HCT116 (cell line): ENCODE measurements around the gene CBLB. TPM values are rescaled to one million over a fixed set of nuclear protein-coding genes. Genes with fewer than 3 reads are reported as not detected.

Source experiments
- ATAC-seq: fragments of 200-7000 bp; cut with Tn5 transposase; 2 replicates; pipeline ENCODE4 v1.9.1; 2020; ENCODE audit warnings: mild to moderate bottlenecking, moderate library complexity
- BruUV-seq: library from RNA; stranded (reverse); fragments of 400-500 nt; replicated peaks from 2 replicates; lab custom pipeline; 2021; lab: Mats Ljungman, UMichigan
- CTCF ChIA-PET: fragments of 300-600 bp; sonication (Branson Sonifier 250); formaldehyde crosslinking; loops from one replicate; lab custom pipeline; 2021; ENCODE audit warnings: antibody characterized with exemption; lab: Charles Lee
- POLR2A ChIA-PET: fragments of 300-600, 350-600 bp; sonication (Branson Sonifier 250); formaldehyde crosslinking; loops from one replicate; lab custom pipeline; 2021; ENCODE audit warnings: antibody characterized with exemption; lab: Charles Lee
- RAD21 ChIA-PET, 2 experiments: fragments of 300-600 bp; sonication (Branson Sonifier 250); formaldehyde crosslinking; loops; one replicate each; lab custom pipeline; 2023; ENCODE audit warnings: low total read pairs in 2 of 2; ENCODE audit not compliant: uncharacterized antibody in 2 of 2, unreplicated experiment in 2 of 2, low non-redundant PET in 1 of 2; lab: Charles Lee
- DNase-seq: peaks from one replicate; pipeline ENCODE4 v3.0.0-alpha.2; 2010; ENCODE audit warnings: low read depth, low spot score
- H2AFZ ChIP-seq: fragments of 200-600 bp; shearing (Covaris generic), sonication (generic); 2 replicates; pipeline ENCODE4 v1.6.1; 2017; ENCODE audit warnings: low read depth, mixed run types, mixed read lengths, antibody characterized with exemption, low read length; ENCODE audit not compliant: poor library complexity, severe bottlenecking
- H3K27ac ChIP-seq: 2 replicates; pipeline ENCODE4 v1.5.1; 2012; ENCODE audit warnings: low read depth, low read length
- H3K27me3 ChIP-seq: fragments of 200-600 bp; sonication (generic); 2 replicates; pipeline ENCODE4 v1.6.1; 2016; ENCODE audit warnings: mixed run types, low read length, mixed read lengths; ENCODE audit not compliant: insufficient read depth
- H3K36me3 ChIP-seq, 2 experiments: fragments of 200-500 bp in 1 of 2; fragments of 200-600 bp in 1 of 2; sonication (Bioruptor generic) in 1 of 2; sonication (generic) in 1 of 2; 2 replicates each; pipeline versions ENCODE4 v1.5.1 to v1.6.1; 2014 to 2016; ENCODE audit warnings: low read length in 2 of 2, inconsistent platforms in 1 of 2, mixed read lengths in 1 of 2, mixed run types in 1 of 2; ENCODE audit not compliant: insufficient read depth in 2 of 2, control insufficient read depth in 1 of 2
- H3K4me1 ChIP-seq, 2 experiments: fragments of 200-600 bp in 1 of 2; sonication (generic) in 1 of 2; 2 replicates each; pipeline versions ENCODE4 v1.5.1 to v1.6.1; 2012 to 2017; ENCODE audit warnings: low read length in 2 of 2, inconsistent platforms in 1 of 2, mild to moderate bottlenecking in 1 of 2, mixed read lengths in 1 of 2, mixed run types in 1 of 2, moderate library complexity in 1 of 2; ENCODE audit not compliant: insufficient read depth in 2 of 2, control insufficient read depth in 1 of 2
- H3K4me2 ChIP-seq: fragments of 200-600 bp; sonication (generic); 2 replicates; pipeline ENCODE4 v1.6.1; 2017; ENCODE audit warnings: mixed run types, low read length, mixed read lengths
- H3K4me3 ChIP-seq, 2 experiments: fragments of 200-600 bp in 1 of 2; sonication (generic) in 1 of 2; replicated peaks in 1 of 2; 2 replicates each; pipeline ENCODE4 v1.5.1; 2011 to 2016; ENCODE audit warnings: low read length in 2 of 2, control low read depth in 1 of 2, low read depth in 1 of 2, mild to moderate bottlenecking in 1 of 2, mixed read lengths in 1 of 2, mixed run types in 1 of 2
- H3K79me2 ChIP-seq: fragments of 200-600 bp; sonication (generic); 2 replicates; pipeline ENCODE4 v1.6.1; 2017; ENCODE audit warnings: mild to moderate bottlenecking, mixed run types, low read length, moderate library complexity, mixed read lengths; ENCODE audit not compliant: insufficient read depth
- H3K9ac ChIP-seq: fragments of 200-600 bp; sonication (generic); 2 replicates; pipeline ENCODE4 v1.6.1; 2016; ENCODE audit warnings: low read length, mixed read lengths
- H3K9me2 ChIP-seq: fragments of 200-600 bp; sonication (generic), shearing (Covaris generic); 2 replicates; pipeline ENCODE4 v1.6.1; 2017; ENCODE audit warnings: mixed run types, mild to moderate bottlenecking, moderate library complexity; ENCODE audit not compliant: insufficient read depth
- H3K9me3 ChIP-seq, 2 experiments: fragments of 200-500 bp in 1 of 2; fragments of 200-600 bp in 1 of 2; sonication (Bioruptor generic) in 1 of 2; sonication (generic) in 1 of 2; 2 replicates each; pipeline ENCODE4 v1.6.1; 2014 to 2017; ENCODE audit warnings: low read length in 2 of 2, mixed read lengths in 2 of 2, inconsistent platforms in 1 of 2, low read depth in 1 of 2, mild to moderate bottlenecking in 1 of 2, mixed run types in 1 of 2, moderate library complexity in 1 of 2; ENCODE audit not compliant: control insufficient read depth in 1 of 2, insufficient read depth in 1 of 2
- H4K20me1 ChIP-seq: fragments of 200-600 bp; sonication (generic), shearing (Covaris generic); 2 replicates; pipeline ENCODE4 v1.6.1; 2017; ENCODE audit warnings: mixed run types, mild to moderate bottlenecking, moderate library complexity; ENCODE audit not compliant: insufficient read depth
- CEBPB ChIP-seq: IDR thresholded peaks from 2 replicates; pipeline ENCODE4 v1.6.1; 2012; ENCODE audit warnings: low read depth
- CTCF ChIP-seq, 3 experiments: fragments of 200-600 bp in 1 of 3; sonication (generic) in 1 of 3; IDR thresholded peaks in 2 of 3; conservative IDR thresholded peaks in 1 of 3; 2 replicates each; pipeline ENCODE4 v1.5.1; 2012 to 2017; ENCODE audit warnings: low read depth in 2 of 3, low read length in 2 of 3, antibody characterized with exemption in 1 of 3, borderline replicate concordance in 1 of 3, control low read depth in 1 of 3, mild to moderate bottlenecking in 1 of 3, mixed read lengths in 1 of 3, mixed run types in 1 of 3, moderate library complexity in 1 of 3; ENCODE audit not compliant: insufficient read depth in 1 of 3
- EGR1 ChIP-seq: IDR thresholded peaks from 2 replicates; pipeline ENCODE4 v1.6.1; 2012; ENCODE audit warnings: low read depth
- ELF1 ChIP-seq: IDR thresholded peaks from 2 replicates; pipeline ENCODE4 v1.6.1; 2012; ENCODE audit warnings: low read depth, borderline replicate concordance
- EZH2 ChIP-seq: fragments of 200-600 bp; sonication (generic); IDR thresholded peaks from 2 replicates; pipeline ENCODE4 v1.6.1; 2017; ENCODE audit warnings: antibody characterized with exemption, mixed run types
- EZH2phosphoT487 ChIP-seq: fragments of 200-600 bp; IDR thresholded peaks from 2 replicates; pipeline ENCODE4 v1.6.1; 2018; ENCODE audit warnings: antibody characterized with exemption, borderline replicate concordance
- JUND ChIP-seq: IDR thresholded peaks from 2 replicates; pipeline ENCODE4 v1.6.1; 2012
- RAD21 ChIP-seq: IDR thresholded peaks from 2 replicates; pipeline ENCODE4 v1.6.1; 2012; ENCODE audit warnings: low read depth, mild to moderate bottlenecking
- SIN3A ChIP-seq: IDR thresholded peaks from 2 replicates; pipeline ENCODE4 v1.6.1; 2012; ENCODE audit warnings: low read depth
- SP1 ChIP-seq: IDR thresholded peaks from 2 replicates; pipeline ENCODE4 v1.6.1; 2012; ENCODE audit warnings: low read depth
- SRF ChIP-seq: IDR thresholded peaks from 2 replicates; pipeline ENCODE4 v1.6.1; 2012; ENCODE audit warnings: low read depth
- YY1 ChIP-seq: IDR thresholded peaks from 2 replicates; pipeline ENCODE4 v1.6.1; 2011; ENCODE audit warnings: low read length, low read depth, moderate library complexity, mild to moderate bottlenecking; ENCODE audit not compliant: insufficient replicate concordance; ENCODE audit errors: extremely low read depth
- ZFX ChIP-seq: fragments of 450-650 bp; IDR thresholded peaks from 2 replicates; pipeline ENCODE4 v1.6.1; 2017
- ZNF274 ChIP-seq: fragments of 200-500 bp; sonication (Bioruptor generic); IDR thresholded peaks from 2 replicates; pipeline ENCODE4 v1.6.1; 2014; ENCODE audit warnings: mild to moderate bottlenecking, low read depth, low read length, inconsistent platforms
- intact Hi-C: fragments of 100-400 bp; cut with micrococcal nuclease; formaldehyde crosslinking; loops from 2 replicates; pipeline ENCODE4 v1.10.0; 2022
- total RNA-seq: library from RNA; stranded (reverse); gene quantifications from one replicate; pipeline ENCODE4 v1.2.1, GENCODE V29; 2021; ENCODE audit not compliant: unreplicated experiment
- TF ChIP-seq, protein P1 (sequence below): IDR thresholded peaks from 2 replicates; pipeline ENCODE4 v1.6.1; 2012; ENCODE audit warnings: low read depth

Gene CBLB
- total RNA-seq, 1 experiment from 2014 or later, result 10.4 TPM

GRCh38 chr3:105731686-105732085 is 137.1 kb downstream of the CBLB start:
- Histone ChIP-seq H3K4me1 (no peaks in the 10 kb centered on the region), H2AFZ (no peak overlapping the region), H3K9me3 (no peaks in the 10 kb centered on the region), H3K27ac (no peak overlapping the region), H3K9ac (no peak overlapping the region), H3K27me3 (no peaks in the 10 kb centered on the region), H3K79me2 (no peaks in the 10 kb centered on the region), H3K4me2 (no peak overlapping the region), H4K20me1 (no peaks in the 10 kb centered on the region), H3K36me3 (no peaks in the 10 kb centered on the region), H3K9me2 (no peaks in the 10 kb centered on the region), H3K4me3 (no peak overlapping the region)
- intact Hi-C loops, result no loop called here
- POLR2A ChIA-PET, result no interaction called here
- TF ChIP-seq YY1 (no peak), EZH2phosphoT487 (no peak), CEBPB (no peak), CTCF (IDR thresholded peaks at IDR 0.05 in 2 of 3, conservative IDR thresholded peaks at IDR 0.05 in 1 of 3; ENCODE audit: borderline replicate concordance in 1 of 3, insufficient read depth in 1 of 3, low read depth in 2 of 3, low read length in 2 of 3) (no peak), ZFX (no peak), RAD21 (no peak), SIN3A (no peak), EZH2 (no peak), SRF (no peak), SP1 (no peak), ZNF274 (no peak), ELF1 (no peak), JUND (no peak), EGR1 (no peak)
- TF ChIP-seq, protein P1, sequence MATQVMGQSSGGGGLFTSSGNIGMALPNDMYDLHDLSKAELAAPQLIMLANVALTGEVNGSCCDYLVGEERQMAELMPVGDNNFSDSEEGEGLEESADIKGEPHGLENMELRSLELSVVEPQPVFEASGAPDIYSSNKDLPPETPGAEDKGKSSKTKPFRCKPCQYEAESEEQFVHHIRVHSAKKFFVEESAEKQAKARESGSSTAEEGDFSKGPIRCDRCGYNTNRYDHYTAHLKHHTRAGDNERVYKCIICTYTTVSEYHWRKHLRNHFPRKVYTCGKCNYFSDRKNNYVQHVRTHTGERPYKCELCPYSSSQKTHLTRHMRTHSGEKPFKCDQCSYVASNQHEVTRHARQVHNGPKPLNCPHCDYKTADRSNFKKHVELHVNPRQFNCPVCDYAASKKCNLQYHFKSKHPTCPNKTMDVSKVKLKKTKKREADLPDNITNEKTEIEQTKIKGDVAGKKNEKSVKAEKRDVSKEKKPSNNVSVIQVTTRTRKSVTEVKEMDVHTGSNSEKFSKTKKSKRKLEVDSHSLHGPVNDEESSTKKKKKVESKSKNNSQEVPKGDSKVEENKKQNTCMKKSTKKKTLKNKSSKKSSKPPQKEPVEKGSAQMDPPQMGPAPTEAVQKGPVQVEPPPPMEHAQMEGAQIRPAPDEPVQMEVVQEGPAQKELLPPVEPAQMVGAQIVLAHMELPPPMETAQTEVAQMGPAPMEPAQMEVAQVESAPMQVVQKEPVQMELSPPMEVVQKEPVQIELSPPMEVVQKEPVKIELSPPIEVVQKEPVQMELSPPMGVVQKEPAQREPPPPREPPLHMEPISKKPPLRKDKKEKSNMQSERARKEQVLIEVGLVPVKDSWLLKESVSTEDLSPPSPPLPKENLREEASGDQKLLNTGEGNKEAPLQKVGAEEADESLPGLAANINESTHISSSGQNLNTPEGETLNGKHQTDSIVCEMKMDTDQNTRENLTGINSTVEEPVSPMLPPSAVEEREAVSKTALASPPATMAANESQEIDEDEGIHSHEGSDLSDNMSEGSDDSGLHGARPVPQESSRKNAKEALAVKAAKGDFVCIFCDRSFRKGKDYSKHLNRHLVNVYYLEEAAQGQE, result no peak
- CTCF ChIA-PET, result no interaction called here
- no TSS peak for BruUV-seq
- RAD21 ChIA-PET, result no interaction called here
- DNase-seq (no peak), ATAC-seq (no peak)
